HepG2 (cell line): ENCODE data around the gene ZNF581. TPM values are rescaled to one million over a fixed set of nuclear protein-coding genes. Genes with fewer than 3 reads are reported as not detected.

Experiments
- BCL6 ChIP-seq: IDR thresholded peaks from 2 replicates; pipeline ENCODE4 v1.6.1; 2016; ENCODE audit warnings: missing genetic modification reagents, missing compliant biosample characterization
- BORCS8-MEF2B ChIP-seq: sonication (generic); formaldehyde crosslinking; IDR thresholded peaks from 2 replicates; pipeline ENCODE4 v1.8.0; 2022; ENCODE audit warnings: mild to moderate bottlenecking, missing genetic modification reagents
- CHD4 ChIP-seq: fragments of 200-600 bp; sonication (generic); IDR thresholded peaks from 2 replicates; pipeline ENCODE4 v1.7.0; 2017; ENCODE audit warnings: mild to moderate bottlenecking, low read length, borderline replicate concordance
- GFI1 ChIP-seq: sonication (generic); formaldehyde crosslinking; IDR thresholded peaks from 2 replicates; pipeline ENCODE4 v1.5.0; 2020; ENCODE audit warnings: missing genetic modification reagents, mild to moderate bottlenecking, borderline replicate concordance
- HMG20A ChIP-seq: IDR thresholded peaks from 2 replicates; pipeline ENCODE4 v1.6.1; 2016; ENCODE audit warnings: borderline replicate concordance
- IRF2 ChIP-seq: IDR thresholded peaks from 2 replicates; pipeline ENCODE4 v1.6.1; 2018; ENCODE audit warnings: missing genetic modification reagents, missing compliant biosample characterization
- MAFG ChIP-seq: sonication (generic); formaldehyde crosslinking; IDR thresholded peaks from 2 replicates; pipeline ENCODE4 v1.5.1; 2020; ENCODE audit warnings: mild to moderate bottlenecking, missing genetic modification reagents
- MTA1 ChIP-seq: sonication (generic); formaldehyde crosslinking; IDR thresholded peaks from 2 replicates; pipeline ENCODE4 v1.4.0; 2020; ENCODE audit warnings: missing genetic modification reagents, mild to moderate bottlenecking, borderline replicate concordance
- RAD21 ChIP-seq: fragments of 450-650 bp; formaldehyde crosslinking; IDR thresholded peaks from 2 replicates; pipeline ENCODE4 v1.5.0; 2020; ENCODE audit warnings: mild to moderate bottlenecking
- REPIN1 ChIP-seq: sonication (generic); formaldehyde crosslinking; IDR thresholded peaks from 2 replicates; pipeline ENCODE4 v1.8.0; 2022; ENCODE audit warnings: missing genetic modification reagents, low read depth, mild to moderate bottlenecking, borderline replicate concordance
- RXRA ChIP-seq: sonication (generic); formaldehyde crosslinking; IDR thresholded peaks from 2 replicates; pipeline ENCODE4 v1.5.1; 2020; ENCODE audit warnings: missing genetic modification reagents
- SPEN ChIP-seq: sonication (generic); formaldehyde crosslinking; IDR thresholded peaks from 2 replicates; pipeline ENCODE4 v1.5.1; 2020; ENCODE audit warnings: low read depth, mild to moderate bottlenecking, missing genetic modification reagents
- TOPORS ChIP-seq: sonication (generic); formaldehyde crosslinking; IDR thresholded peaks from 2 replicates; pipeline ENCODE4 v1.8.0; 2023; ENCODE audit warnings: mild to moderate bottlenecking, missing genetic modification reagents
- ZFP36L2 ChIP-seq: sonication (generic); formaldehyde crosslinking; IDR thresholded peaks from 2 replicates; pipeline ENCODE4 v1.4.0; 2020; ENCODE audit warnings: missing genetic modification reagents
- ZKSCAN1 ChIP-seq: fragments of 150-350 bp; IDR thresholded peaks from 2 replicates; pipeline ENCODE4 v1.6.1; 2014; ENCODE audit warnings: low read length
- ZKSCAN8 ChIP-seq: IDR thresholded peaks from 2 replicates; pipeline ENCODE4 v1.6.1; 2016; ENCODE audit warnings: borderline replicate concordance, missing genetic modification reagents, missing compliant biosample characterization
- ZNF205 ChIP-seq: IDR thresholded peaks from 2 replicates; pipeline ENCODE4 v1.6.1; 2018; ENCODE audit warnings: missing biosample characterization, missing genetic modification reagents
- ZNF720 ChIP-seq: sonication (generic); formaldehyde crosslinking; IDR thresholded peaks from 2 replicates; pipeline ENCODE4 v1.4.0; 2020; ENCODE audit warnings: missing genetic modification reagents
- ZNF773 ChIP-seq: sonication (generic); formaldehyde crosslinking; IDR thresholded peaks from 2 replicates; pipeline ENCODE4 v1.4.0; 2020; ENCODE audit warnings: missing genetic modification reagents, borderline replicate concordance
- polyA plus RNA-seq, 8 experiments: library from polyadenylated mRNA; depleted of rRNA in 3 of 8; stranded (reverse) in 7 of 8; unstranded in 1 of 8; fragments of >200 nt; fragmentation: Illumina TruSeq in 4 of 8; extraction: Trizol in 4 of 8; gene quantifications; 2 replicates each; pipeline versions ENCODE4 v1.2.1 to v1.2.3, GENCODE V29; 2011 to 2016; ENCODE audit warnings: low read depth in 4 of 8, missing spikeins in 1 of 8, mixed read lengths in 1 of 8; ENCODE audit not compliant: insufficient read depth in 1 of 8
- total RNA-seq, 5 experiments: library from RNA; depleted of rRNA; stranded (reverse); fragments of >200 nt; fragmentation: Illumina TruSeq; extraction: Trizol; gene quantifications; 2 replicates each; pipeline ENCODE4 v1.2.3, GENCODE V29; 2016; ENCODE audit warnings: low read depth in 1 of 5
- TF ChIP-seq, protein P1 (sequence below): sonication (generic); formaldehyde crosslinking; IDR thresholded peaks from 2 replicates; pipeline ENCODE4 v1.5.1; 2020; ENCODE audit warnings: mild to moderate bottlenecking, missing genetic modification reagents, moderate library complexity
- TF ChIP-seq, protein P2 (sequence below): sonication (generic); formaldehyde crosslinking; IDR thresholded peaks from 2 replicates; pipeline ENCODE4 v1.8.0; 2022; ENCODE audit warnings: missing genetic modification reagents, mild to moderate bottlenecking, borderline replicate concordance
- TF ChIP-seq, protein P3 (sequence below): IDR thresholded peaks from 2 replicates; pipeline ENCODE4 v1.6.1; 2016
- TF ChIP-seq, protein P4 (sequence below), 2 experiments: fragments of 450-650 bp in 1 of 2; sonication (generic) in 1 of 2; formaldehyde crosslinking; IDR thresholded peaks; 2 replicates each; pipeline versions ENCODE4 v1.5.0 to v1.8.0; 2020 to 2022; ENCODE audit warnings: mild to moderate bottlenecking in 1 of 2, missing genetic modification reagents in 1 of 2

The ZNF581 gene
- total and polyA plus RNA-seq, 2 of the 13 experiments (the other 11 are each of a cell fraction or from before 2014, with no cell fraction given): 19.6 to 49.5 TPM

DNA sequence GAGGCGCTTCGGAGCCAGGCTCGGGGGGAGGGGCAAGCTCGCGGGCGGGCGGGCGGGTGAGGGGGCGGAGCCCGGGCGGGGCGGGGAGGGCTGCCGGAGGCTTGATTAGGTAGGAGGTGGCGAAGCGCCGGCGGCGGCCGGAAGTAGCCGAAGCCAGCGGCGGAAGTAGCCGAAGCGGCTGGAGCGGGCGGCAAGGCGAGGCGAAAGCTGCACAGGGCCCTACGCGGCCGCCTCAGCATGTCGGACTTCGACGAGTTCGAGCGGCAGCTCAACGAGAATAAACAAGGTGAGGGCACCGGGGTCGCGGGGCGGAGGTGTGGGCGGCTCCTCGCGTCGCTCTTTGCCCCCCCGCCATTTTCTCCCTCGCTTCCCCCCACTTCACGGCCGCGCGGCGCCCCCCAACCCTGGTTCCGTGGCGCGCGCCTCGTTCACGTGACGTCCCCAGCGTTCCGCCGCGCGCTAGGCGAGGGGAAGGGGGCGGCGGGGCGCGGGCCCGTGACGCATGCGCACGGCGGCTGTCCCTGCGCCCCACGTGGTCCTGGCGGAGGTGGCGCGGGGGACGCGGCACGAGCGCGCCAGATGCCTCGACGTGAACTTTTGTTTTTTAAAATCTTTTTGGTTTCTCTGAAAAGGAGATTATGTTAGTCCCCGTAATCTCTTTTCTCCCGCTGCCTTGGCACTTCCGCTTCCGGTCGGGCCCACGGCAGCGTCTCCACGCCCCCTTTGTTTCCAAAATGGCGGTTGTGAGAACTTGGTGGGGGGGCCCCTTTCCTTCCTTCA is 11.6 kb downstream of the ZNF581 start, which contains the start of gene U2AF2 (continued):
- no peak; the same call in 1 of the 2 replicates for TF ChIP-seq IRF2 (CRISPR knock-in tag)
- TF ChIP-seq MTA1 (CRISPR knock-in tag): peak; percentile 66; the same call in 1 of the 2 replicates
- TF ChIP-seq, protein P1, sequence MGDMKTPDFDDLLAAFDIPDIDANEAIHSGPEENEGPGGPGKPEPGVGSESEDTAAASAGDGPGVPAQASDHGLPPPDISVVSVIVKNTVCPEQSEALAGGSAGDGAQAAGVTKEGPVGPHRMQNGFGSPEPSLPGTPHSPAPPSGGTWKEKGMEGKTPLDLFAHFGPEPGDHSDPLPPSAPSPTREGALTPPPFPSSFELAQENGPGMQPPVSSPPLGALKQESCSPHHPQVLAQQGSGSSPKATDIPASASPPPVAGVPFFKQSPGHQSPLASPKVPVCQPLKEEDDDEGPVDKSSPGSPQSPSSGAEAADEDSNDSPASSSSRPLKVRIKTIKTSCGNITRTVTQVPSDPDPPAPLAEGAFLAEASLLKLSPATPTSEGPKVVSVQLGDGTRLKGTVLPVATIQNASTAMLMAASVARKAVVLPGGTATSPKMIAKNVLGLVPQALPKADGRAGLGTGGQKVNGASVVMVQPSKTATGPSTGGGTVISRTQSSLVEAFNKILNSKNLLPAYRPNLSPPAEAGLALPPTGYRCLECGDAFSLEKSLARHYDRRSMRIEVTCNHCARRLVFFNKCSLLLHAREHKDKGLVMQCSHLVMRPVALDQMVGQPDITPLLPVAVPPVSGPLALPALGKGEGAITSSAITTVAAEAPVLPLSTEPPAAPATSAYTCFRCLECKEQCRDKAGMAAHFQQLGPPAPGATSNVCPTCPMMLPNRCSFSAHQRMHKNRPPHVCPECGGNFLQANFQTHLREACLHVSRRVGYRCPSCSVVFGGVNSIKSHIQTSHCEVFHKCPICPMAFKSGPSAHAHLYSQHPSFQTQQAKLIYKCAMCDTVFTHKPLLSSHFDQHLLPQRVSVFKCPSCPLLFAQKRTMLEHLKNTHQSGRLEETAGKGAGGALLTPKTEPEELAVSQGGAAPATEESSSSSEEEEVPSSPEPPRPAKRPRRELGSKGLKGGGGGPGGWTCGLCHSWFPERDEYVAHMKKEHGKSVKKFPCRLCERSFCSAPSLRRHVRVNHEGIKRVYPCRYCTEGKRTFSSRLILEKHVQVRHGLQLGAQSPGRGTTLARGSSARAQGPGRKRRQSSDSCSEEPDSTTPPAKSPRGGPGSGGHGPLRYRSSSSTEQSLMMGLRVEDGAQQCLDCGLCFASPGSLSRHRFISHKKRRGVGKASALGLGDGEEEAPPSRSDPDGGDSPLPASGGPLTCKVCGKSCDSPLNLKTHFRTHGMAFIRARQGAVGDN (CRISPR knock-in tag): peak; percentile 95
- no peak for TF ChIP-seq BCL6 (CRISPR knock-in tag)
- TF ChIP-seq ZFP36L2: no peak
- peak; percentile 24; the same call in 1 of the 2 replicates for TF ChIP-seq ZNF773 (CRISPR knock-in tag)
- TF ChIP-seq TOPORS (CRISPR knock-in tag): peak; percentile 43; the same call in 1 of the 2 replicates
- peak; percentile 89; the same call in 1 of the 2 replicates for TF ChIP-seq BORCS8-MEF2B (CRISPR knock-in tag)
- no peak for TF ChIP-seq ZKSCAN8 (CRISPR knock-in tag)
- TF ChIP-seq CHD4: no peak
- no peak for TF ChIP-seq MAFG
- no peak; the same call in 1 of the 2 replicates for TF ChIP-seq GFI1 (CRISPR knock-in tag)
- TF ChIP-seq, protein P2, sequence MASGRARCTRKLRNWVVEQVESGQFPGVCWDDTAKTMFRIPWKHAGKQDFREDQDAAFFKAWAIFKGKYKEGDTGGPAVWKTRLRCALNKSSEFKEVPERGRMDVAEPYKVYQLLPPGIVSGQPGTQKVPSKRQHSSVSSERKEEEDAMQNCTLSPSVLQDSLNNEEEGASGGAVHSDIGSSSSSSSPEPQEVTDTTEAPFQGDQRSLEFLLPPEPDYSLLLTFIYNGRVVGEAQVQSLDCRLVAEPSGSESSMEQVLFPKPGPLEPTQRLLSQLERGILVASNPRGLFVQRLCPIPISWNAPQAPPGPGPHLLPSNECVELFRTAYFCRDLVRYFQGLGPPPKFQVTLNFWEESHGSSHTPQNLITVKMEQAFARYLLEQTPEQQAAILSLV (CRISPR knock-in tag): peak; percentile 76
- TF ChIP-seq, protein P3, sequence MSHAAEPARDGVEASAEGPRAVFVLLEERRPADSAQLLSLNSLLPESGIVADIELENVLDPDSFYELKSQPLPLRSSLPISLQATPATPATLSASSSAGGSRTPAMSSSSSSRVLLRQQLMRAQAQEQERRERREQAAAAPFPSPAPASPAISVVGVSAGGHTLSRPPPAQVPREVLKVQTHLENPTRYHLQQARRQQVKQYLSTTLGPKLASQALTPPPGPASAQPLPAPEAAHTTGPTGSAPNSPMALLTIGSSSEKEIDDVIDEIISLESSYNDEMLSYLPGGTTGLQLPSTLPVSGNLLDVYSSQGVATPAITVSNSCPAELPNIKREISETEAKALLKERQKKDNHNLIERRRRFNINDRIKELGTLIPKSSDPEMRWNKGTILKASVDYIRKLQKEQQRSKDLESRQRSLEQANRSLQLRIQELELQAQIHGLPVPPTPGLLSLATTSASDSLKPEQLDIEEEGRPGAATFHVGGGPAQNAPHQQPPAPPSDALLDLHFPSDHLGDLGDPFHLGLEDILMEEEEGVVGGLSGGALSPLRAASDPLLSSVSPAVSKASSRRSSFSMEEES (CRISPR knock-in tag): 0 out of 2 replicates have a peak, but pooled peaks have one; percentile 30
- no peak for TF ChIP-seq ZNF720
- TF ChIP-seq HMG20A (CRISPR knock-in tag): no peak
- TF ChIP-seq REPIN1 (CRISPR knock-in tag): peak; percentile 15; the same call in 1 of the 2 replicates
- TF ChIP-seq RXRA (CRISPR knock-in tag): no peak; the same call in 1 of the 2 replicates
- TF ChIP-seq ZKSCAN1: no peak
- 0 out of 2 replicates have a peak, but pooled peaks have one; percentile 13 for TF ChIP-seq ZNF205 (CRISPR knock-in tag)
- TF ChIP-seq RAD21 (CRISPR knock-in tag): peak; percentile 37; the same call in 1 of the 2 replicates
- TF ChIP-seq, protein P4, sequence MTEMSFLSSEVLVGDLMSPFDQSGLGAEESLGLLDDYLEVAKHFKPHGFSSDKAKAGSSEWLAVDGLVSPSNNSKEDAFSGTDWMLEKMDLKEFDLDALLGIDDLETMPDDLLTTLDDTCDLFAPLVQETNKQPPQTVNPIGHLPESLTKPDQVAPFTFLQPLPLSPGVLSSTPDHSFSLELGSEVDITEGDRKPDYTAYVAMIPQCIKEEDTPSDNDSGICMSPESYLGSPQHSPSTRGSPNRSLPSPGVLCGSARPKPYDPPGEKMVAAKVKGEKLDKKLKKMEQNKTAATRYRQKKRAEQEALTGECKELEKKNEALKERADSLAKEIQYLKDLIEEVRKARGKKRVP (CRISPR knock-in tag; IDR thresholded peaks at IDR 0.05): 0 out of 4 replicates have a peak, but pooled peaks of 1 of the 2 experiments have one; percentile 16
- peak; percentile 78 for TF ChIP-seq SPEN (CRISPR knock-in tag)
